ENCODE results near the gene OBSCN. TPM values are rescaled to one million over a fixed set of nuclear protein-coding genes. Genes with fewer than 3 reads are reported as not detected.

The OBSCN gene
- total and polyA plus RNA-seq, 2 of the 13 experiments (the other 11 are each of a cell fraction or from before 2014, with no cell fraction given) = 0.20 TPM

DNA sequence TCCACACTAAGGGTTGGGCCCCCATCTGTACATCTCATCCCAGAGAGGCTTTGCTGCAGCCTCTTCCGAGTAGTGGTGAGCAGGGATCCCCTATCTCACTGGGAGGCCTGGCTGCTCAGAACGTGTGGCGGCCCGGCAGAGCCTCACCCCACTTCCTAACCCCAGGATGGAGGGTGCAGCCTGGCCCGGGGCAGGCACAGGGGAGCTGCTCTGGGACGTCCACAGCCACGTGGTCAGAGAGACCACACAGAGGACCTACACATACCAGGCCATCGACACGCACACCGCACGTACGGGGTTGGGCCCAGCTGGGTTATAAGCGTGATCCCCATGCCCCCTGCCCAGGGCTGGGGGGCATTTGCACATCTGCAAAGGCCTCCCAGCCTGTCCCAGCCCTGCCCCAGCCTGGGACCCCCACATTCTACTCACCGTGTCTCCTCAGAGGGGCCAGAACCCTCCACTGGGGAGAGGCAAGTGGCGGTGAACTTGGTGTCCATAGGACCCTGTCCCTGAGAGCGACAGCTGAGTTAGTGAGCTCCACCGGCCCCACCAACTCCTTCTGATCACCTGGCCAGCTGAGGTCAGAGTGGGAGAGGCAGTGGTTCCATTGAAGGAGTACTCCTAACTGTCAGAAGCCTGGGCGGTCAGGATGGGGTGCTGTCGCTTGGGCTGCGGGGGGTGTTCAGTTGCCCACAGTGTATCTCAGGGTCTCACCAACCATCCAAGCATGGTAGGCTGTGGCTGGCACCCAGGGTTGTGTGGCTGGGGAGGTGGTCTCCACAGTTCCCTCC is 157.6 kb downstream of the OBSCN start:
- BruUV-seq (replicated peaks) = no TSS peak
- no peak for TF ChIP-seq HDAC6 (IDR thresholded peaks at IDR 0.05; ENCODE audit: low read depth, low read length)
- TF ChIP-seq ZNF207 (IDR thresholded peaks at IDR 0.05; ENCODE audit: borderline replicate concordance) = no peak
- TF ChIP-seq, protein P1, sequence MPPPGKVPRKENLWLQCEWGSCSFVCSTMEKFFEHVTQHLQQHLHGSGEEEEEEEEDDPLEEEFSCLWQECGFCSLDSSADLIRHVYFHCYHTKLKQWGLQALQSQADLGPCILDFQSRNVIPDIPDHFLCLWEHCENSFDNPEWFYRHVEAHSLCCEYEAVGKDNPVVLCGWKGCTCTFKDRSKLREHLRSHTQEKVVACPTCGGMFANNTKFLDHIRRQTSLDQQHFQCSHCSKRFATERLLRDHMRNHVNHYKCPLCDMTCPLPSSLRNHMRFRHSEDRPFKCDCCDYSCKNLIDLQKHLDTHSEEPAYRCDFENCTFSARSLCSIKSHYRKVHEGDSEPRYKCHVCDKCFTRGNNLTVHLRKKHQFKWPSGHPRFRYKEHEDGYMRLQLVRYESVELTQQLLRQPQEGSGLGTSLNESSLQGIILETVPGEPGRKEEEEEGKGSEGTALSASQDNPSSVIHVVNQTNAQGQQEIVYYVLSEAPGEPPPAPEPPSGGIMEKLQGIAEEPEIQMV (CRISPR knock-in tag; IDR thresholded peaks at IDR 0.05; ENCODE audit: low read depth) = no peak
- no peak for TF ChIP-seq ZFP82 (CRISPR knock-in tag; IDR thresholded peaks at IDR 0.05; ENCODE audit: borderline replicate concordance)
- TF ChIP-seq GLI4 (CRISPR knock-in tag; IDR thresholded peaks at IDR 0.05; ENCODE audit: borderline replicate concordance) = no peak
- TF ChIP-seq KDM1A (CRISPR knock-in tag; IDR thresholded peaks at IDR 0.05) = no peak
- no peak for TF ChIP-seq ZSCAN22 (CRISPR knock-in tag; IDR thresholded peaks at IDR 0.05)
- TF ChIP-seq, protein P2, sequence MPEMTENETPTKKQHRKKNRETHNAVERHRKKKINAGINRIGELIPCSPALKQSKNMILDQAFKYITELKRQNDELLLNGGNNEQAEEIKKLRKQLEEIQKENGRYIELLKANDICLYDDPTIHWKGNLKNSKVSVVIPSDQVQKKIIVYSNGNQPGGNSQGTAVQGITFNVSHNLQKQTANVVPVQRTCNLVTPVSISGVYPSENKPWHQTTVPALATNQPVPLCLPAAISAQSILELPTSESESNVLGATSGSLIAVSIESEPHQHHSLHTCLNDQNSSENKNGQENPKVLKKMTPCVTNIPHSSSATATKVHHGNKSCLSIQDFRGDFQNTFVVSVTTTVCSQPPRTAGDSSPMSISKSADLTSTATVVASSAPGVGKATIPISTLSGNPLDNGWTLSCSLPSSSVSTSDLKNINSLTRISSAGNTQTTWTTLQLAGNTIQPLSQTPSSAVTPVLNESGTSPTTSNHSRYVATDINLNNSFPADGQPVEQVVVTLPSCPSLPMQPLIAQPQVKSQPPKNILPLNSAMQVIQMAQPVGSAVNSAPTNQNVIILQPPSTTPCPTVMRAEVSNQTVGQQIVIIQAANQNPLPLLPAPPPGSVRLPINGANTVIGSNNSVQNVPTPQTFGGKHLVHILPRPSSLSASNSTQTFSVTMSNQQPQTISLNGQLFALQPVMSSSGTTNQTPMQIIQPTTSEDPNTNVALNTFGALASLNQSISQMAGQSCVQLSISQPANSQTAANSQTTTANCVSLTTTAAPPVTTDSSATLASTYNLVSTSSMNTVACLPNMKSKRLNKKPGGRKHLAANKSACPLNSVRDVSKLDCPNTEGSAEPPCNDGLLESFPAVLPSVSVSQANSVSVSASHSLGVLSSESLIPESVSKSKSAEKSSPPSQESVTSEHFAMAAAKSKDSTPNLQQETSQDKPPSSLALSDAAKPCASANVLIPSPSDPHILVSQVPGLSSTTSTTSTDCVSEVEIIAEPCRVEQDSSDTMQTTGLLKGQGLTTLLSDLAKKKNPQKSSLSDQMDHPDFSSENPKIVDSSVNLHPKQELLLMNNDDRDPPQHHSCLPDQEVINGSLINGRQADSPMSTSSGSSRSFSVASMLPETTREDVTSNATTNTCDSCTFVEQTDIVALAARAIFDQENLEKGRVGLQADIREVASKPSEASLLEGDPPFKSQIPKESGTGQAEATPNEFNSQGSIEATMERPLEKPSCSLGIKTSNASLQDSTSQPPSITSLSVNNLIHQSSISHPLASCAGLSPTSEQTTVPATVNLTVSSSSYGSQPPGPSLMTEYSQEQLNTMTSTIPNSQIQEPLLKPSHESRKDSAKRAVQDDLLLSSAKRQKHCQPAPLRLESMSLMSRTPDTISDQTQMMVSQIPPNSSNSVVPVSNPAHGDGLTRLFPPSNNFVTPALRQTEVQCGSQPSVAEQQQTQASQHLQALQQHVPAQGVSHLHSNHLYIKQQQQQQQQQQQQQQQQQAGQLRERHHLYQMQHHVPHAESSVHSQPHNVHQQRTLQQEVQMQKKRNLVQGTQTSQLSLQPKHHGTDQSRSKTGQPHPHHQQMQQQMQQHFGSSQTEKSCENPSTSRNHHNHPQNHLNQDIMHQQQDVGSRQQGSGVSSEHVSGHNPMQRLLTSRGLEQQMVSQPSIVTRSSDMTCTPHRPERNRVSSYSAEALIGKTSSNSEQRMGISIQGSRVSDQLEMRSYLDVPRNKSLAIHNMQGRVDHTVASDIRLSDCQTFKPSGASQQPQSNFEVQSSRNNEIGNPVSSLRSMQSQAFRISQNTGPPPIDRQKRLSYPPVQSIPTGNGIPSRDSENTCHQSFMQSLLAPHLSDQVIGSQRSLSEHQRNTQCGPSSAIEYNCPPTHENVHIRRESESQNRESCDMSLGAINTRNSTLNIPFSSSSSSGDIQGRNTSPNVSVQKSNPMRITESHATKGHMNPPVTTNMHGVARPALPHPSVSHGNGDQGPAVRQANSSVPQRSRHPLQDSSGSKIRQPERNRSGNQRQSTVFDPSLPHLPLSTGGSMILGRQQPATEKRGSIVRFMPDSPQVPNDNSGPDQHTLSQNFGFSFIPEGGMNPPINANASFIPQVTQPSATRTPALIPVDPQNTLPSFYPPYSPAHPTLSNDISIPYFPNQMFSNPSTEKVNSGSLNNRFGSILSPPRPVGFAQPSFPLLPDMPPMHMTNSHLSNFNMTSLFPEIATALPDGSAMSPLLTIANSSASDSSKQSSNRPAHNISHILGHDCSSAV (CRISPR knock-in tag; IDR thresholded peaks at IDR 0.05; ENCODE audit: borderline replicate concordance) = no peak
- TF ChIP-seq, protein P3, sequence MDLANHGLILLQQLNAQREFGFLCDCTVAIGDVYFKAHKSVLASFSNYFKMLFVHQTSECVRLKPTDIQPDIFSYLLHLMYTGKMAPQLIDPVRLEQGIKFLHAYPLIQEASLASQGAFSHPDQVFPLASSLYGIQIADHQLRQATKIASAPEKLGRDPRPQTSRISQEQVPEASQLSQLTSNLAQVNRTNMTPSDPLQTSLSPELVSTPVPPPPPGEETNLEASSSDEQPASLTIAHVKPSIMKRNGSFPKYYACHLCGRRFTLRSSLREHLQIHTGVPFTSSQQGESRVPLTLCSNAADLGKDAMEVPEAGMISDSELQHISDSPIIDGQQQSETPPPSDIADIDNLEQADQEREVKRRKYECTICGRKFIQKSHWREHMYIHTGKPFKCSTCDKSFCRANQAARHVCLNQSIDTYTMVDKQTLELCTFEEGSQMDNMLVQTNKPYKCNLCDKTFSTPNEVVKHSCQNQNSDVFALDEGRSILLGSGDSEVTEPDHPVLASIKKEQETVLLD (CRISPR knock-in tag; IDR thresholded peaks at IDR 0.05; ENCODE audit: low read depth) = no peak
- TF ChIP-seq NFATC3 (CRISPR knock-in tag; IDR thresholded peaks at IDR 0.05) = no peak
- no peak for TF ChIP-seq FLYWCH1 (CRISPR knock-in tag; IDR thresholded peaks at IDR 0.05)

More for the DNA sequence above, 157.6 kb downstream of the OBSCN start:
- no peaks in the 10 kb centered on the region for H3K79me2 ChIP-seq (ENCODE audit: insufficient read depth, low read length)
- ATAC-seq = no peak
- no peaks in the 10 kb centered on the region for H3K9me3 ChIP-seq (ENCODE audit: low read length)
- FAIRE-seq = no peak
- peaks cover 23% of the 10 kb centered on the region for H3K4me1 ChIP-seq (ENCODE audit: insufficient read depth, low read length)
- CTCF ChIA-PET (ENCODE audit: low intra/inter-chr PET ratio, low total read pairs) = no interaction called here
- DNase-seq (ENCODE audit: low spot score) = no peak
- in situ Hi-C loops (cut with HindIII; ENCODE audit: extremely low pct_ligation_motif_present, low pct_unique_long_range_greater_than_20kb) (no loop called here), intact Hi-C loops (cut with micrococcal nuclease; ENCODE audit: unreplicated experiment) (no loop called here)
- no peak overlapping the region for H2AFZ ChIP-seq (ENCODE audit: low read length)
- 64% methylated on average over 11 of the region's 20 CpGs for WGBS (ENCODE audit: low lambda C conversion rate)
- no peaks in the 10 kb centered on the region for H3K36me3 ChIP-seq (replicated peaks in 1 of 2; ENCODE audit: control insufficient read depth in 1 of 2, insufficient read depth in 2 of 2, low read length in 2 of 2)
- H3K27me3 ChIP-seq (ENCODE audit: control insufficient read depth in 1 of 2, insufficient read depth in 2 of 2, low read length in 2 of 2) = peaks cover 1 to 11% of the 10 kb centered on the region in 2 experiments
- H3K4me3 ChIP-seq (replicated peaks in 1 of 3; ENCODE audit: insufficient read depth in 1 of 3, low read depth in 2 of 3, low read length in 3 of 3) = no peak overlapping the region
- H4K20me1 ChIP-seq (ENCODE audit: insufficient read depth, low read length) = no peaks in the 10 kb centered on the region
- H3K9ac ChIP-seq (ENCODE audit: insufficient read depth, low read depth, low read length) = no peak overlapping the region
- H3K4me2 ChIP-seq (ENCODE audit: low read depth, low read length) = no peak overlapping the region
- no peak overlapping the region for H3K27ac ChIP-seq (ENCODE audit: extremely low read length, insufficient read depth, low read length)
- POLR2A ChIA-PET = no interaction called here
